HepG2 (cell line): ENCODE results near the gene CNTRL. TPM values are rescaled to one million over a fixed set of nuclear protein-coding genes. Genes with fewer than 3 reads are reported as not detected.

ENCODE experiments used
- ATF5 ChIP-seq: sonication (generic); formaldehyde crosslinking; IDR thresholded peaks from 2 replicates; pipeline ENCODE4 v1.4.0; 2020; ENCODE audit warnings: mild to moderate bottlenecking, low read depth, missing genetic modification reagents
- EP300 ChIP-seq, 3 experiments: sonication (generic) in 1 of 3; formaldehyde crosslinking in 1 of 3; IDR thresholded peaks; 2 replicates each; pipeline versions ENCODE4 v1.5.1 to v1.6.1; 2011 to 2020; ENCODE audit warnings: low read depth in 2 of 3, low read length in 2 of 3, borderline replicate concordance in 1 of 3, improper control_type of control experiment in 1 of 3, mild to moderate bottlenecking in 1 of 3, missing genetic modification reagents in 1 of 3, moderate library complexity in 1 of 3
- GATAD1 ChIP-seq: IDR thresholded peaks from 2 replicates; pipeline ENCODE4 v1.6.1; 2016; ENCODE audit warnings: missing genetic modification reagents, missing compliant biosample characterization
- IKZF4 ChIP-seq: sonication (generic); formaldehyde crosslinking; IDR thresholded peaks from 2 replicates; pipeline ENCODE4 v1.5.1; 2020; ENCODE audit warnings: borderline replicate concordance, mild to moderate bottlenecking, low read depth, missing genetic modification reagents; ENCODE audit errors: not compliant biosample characterization
- IRF2 ChIP-seq: IDR thresholded peaks from 2 replicates; pipeline ENCODE4 v1.6.1; 2018; ENCODE audit warnings: missing genetic modification reagents, missing compliant biosample characterization
- MAZ ChIP-seq, 2 experiments: sonication (generic) in 1 of 2; formaldehyde crosslinking in 1 of 2; IDR thresholded peaks; 2 replicates each; pipeline versions ENCODE4 v1.5.0 to v1.6.1; 2012 to 2020; ENCODE audit warnings: low read depth in 2 of 2, mild to moderate bottlenecking in 2 of 2, borderline replicate concordance in 1 of 2, improper control_type of control experiment in 1 of 2, low read length in 1 of 2, missing genetic modification reagents in 1 of 2, moderate library complexity in 1 of 2
- MXI1 ChIP-seq: IDR thresholded peaks from 3 replicates; pipeline ENCODE4 v1.6.1; 2012; ENCODE audit warnings: low read depth, low read length, inconsistent platforms, borderline replicate concordance
- NFKB2 ChIP-seq: sonication (generic); formaldehyde crosslinking; IDR thresholded peaks from 2 replicates; pipeline ENCODE4 v1.4.0; 2020; ENCODE audit warnings: missing genetic modification reagents, borderline replicate concordance
- NFYC ChIP-seq: IDR thresholded peaks from 2 replicates; pipeline ENCODE4 v1.6.1; 2016; ENCODE audit warnings: missing genetic modification reagents, missing compliant biosample characterization
- ONECUT2 ChIP-seq: sonication (generic); formaldehyde crosslinking; IDR thresholded peaks from 2 replicates; pipeline ENCODE4 v1.4.0; 2020; ENCODE audit warnings: missing genetic modification reagents
- PBX2 ChIP-seq: IDR thresholded peaks from 2 replicates; pipeline ENCODE4 v1.6.1; 2016; ENCODE audit warnings: control low read depth
- RBFOX2 ChIP-seq: fragments of 200-400 bp; formaldehyde crosslinking; IDR thresholded peaks from 2 replicates; pipeline ENCODE4 v1.6.1; 2017; ENCODE audit warnings: low read depth, mild to moderate bottlenecking, low read length
- RERE ChIP-seq: IDR thresholded peaks from 2 replicates; pipeline ENCODE4 v1.6.1; 2016; ENCODE audit warnings: low read depth, missing genetic modification reagents, missing compliant biosample characterization
- RFXAP ChIP-seq: sonication (generic); formaldehyde crosslinking; IDR thresholded peaks from 2 replicates; pipeline ENCODE4 v1.4.0; 2020; ENCODE audit warnings: missing genetic modification reagents, borderline replicate concordance
- THAP7 ChIP-seq: sonication (generic); formaldehyde crosslinking; IDR thresholded peaks from 2 replicates; pipeline ENCODE4 v1.8.1; 2023; ENCODE audit warnings: mild to moderate bottlenecking, missing genetic modification reagents
- ZMYM2 ChIP-seq: sonication (generic); formaldehyde crosslinking; IDR thresholded peaks from 2 replicates; pipeline ENCODE4 v1.8.0; 2022; ENCODE audit warnings: mild to moderate bottlenecking, missing genetic modification reagents
- ZNF136 ChIP-seq: sonication (generic); formaldehyde crosslinking; IDR thresholded peaks from 2 replicates; pipeline ENCODE4 v1.8.1; 2022; ENCODE audit warnings: low read depth, mild to moderate bottlenecking, moderate library complexity, missing genetic modification reagents
- ZNF260 ChIP-seq: sonication (generic); formaldehyde crosslinking; IDR thresholded peaks from 2 replicates; pipeline ENCODE4 v1.4.0; 2020; ENCODE audit warnings: missing genetic modification reagents, low read depth, mild to moderate bottlenecking, borderline replicate concordance
- ZNF331 ChIP-seq: sonication (generic); formaldehyde crosslinking; IDR thresholded peaks from 2 replicates; pipeline ENCODE4 v1.4.0; 2020; ENCODE audit warnings: missing genetic modification reagents
- ZNF333 ChIP-seq: sonication (generic); formaldehyde crosslinking; IDR thresholded peaks from 2 replicates; pipeline ENCODE4 v1.4.0; 2020; ENCODE audit warnings: mild to moderate bottlenecking, missing genetic modification reagents, borderline replicate concordance
- ZNF557 ChIP-seq: sonication (generic); formaldehyde crosslinking; IDR thresholded peaks from 2 replicates; pipeline ENCODE4 v1.4.0; 2020; ENCODE audit warnings: missing genetic modification reagents
- polyA plus RNA-seq, 8 experiments: library from polyadenylated mRNA; depleted of rRNA in 3 of 8; stranded (reverse) in 7 of 8; unstranded in 1 of 8; fragments of >200 nt; fragmentation: Illumina TruSeq in 4 of 8; extraction: Trizol in 4 of 8; gene quantifications; 2 replicates each; pipeline versions ENCODE4 v1.2.1 to v1.2.3, GENCODE V29; 2011 to 2016; ENCODE audit warnings: low read depth in 4 of 8, missing spikeins in 1 of 8, mixed read lengths in 1 of 8; ENCODE audit not compliant: insufficient read depth in 1 of 8
- total RNA-seq, 5 experiments: library from RNA; depleted of rRNA; stranded (reverse); fragments of >200 nt; fragmentation: Illumina TruSeq; extraction: Trizol; gene quantifications; 2 replicates each; pipeline ENCODE4 v1.2.3, GENCODE V29; 2016; ENCODE audit warnings: low read depth in 1 of 5

Gene CNTRL
- total and polyA plus RNA-seq, 2 of the 13 experiments (the other 11 are each of a cell fraction or from before 2014, with no cell fraction given), result 7.5 to 11.8 TPM

GRCh38 chr9:121121582-121122087 is 46.9 kb downstream of the CNTRL start (continued):
- TF ChIP-seq EP300 (IDR thresholded peaks at IDR 0.05; ENCODE audit: low read depth in 2 of 2, low read length in 2 of 2) (no peak; a peak in 1 of 4 replicates), EP300 (CRISPR knock-in tag; IDR thresholded peaks at IDR 0.05; ENCODE audit: borderline replicate concordance) (no peak), ZMYM2 (CRISPR knock-in tag) (0 out of 2 replicates have a peak, but pooled peaks have one; percentile 33), RFXAP (CRISPR knock-in tag) (0 out of 2 replicates have a peak, but pooled peaks have one; percentile 63), ONECUT2 (CRISPR knock-in tag) (0 out of 2 replicates have a peak, but pooled peaks have one; percentile 23), RERE (CRISPR knock-in tag) (no peak), ZNF333 (CRISPR knock-in tag) (no peak), THAP7 (CRISPR knock-in tag) (no peak), MXI1 (peak; percentile 62; the same call in 1 of the 3 replicates), GATAD1 (peak; percentile 55; the same call in 1 of the 2 replicates), ATF5 (no peak), MAZ (IDR thresholded peaks at IDR 0.05; ENCODE audit: borderline replicate concordance, low read depth, low read length) (peak; percentile 53; the same call in 1 of the 2 replicates), MAZ (CRISPR knock-in tag; IDR thresholded peaks at IDR 0.05; ENCODE audit: low read depth) (0 out of 2 replicates have a peak, but pooled peaks have one; percentile 9), PBX2 (peak; percentile 85), NFYC (CRISPR knock-in tag) (peak; percentile 84), IKZF4 (CRISPR knock-in tag) (no peak), IRF2 (CRISPR knock-in tag) (peak; percentile 40; the same call in 1 of the 2 replicates), RBFOX2 (0 out of 2 replicates have a peak, but pooled peaks have one; percentile 32), ZNF331 (CRISPR knock-in tag) (peak; percentile 34; the same call in 1 of the 2 replicates), ZNF260 (CRISPR knock-in tag) (no peak), NFKB2 (CRISPR knock-in tag) (peak; percentile 53; the same call in 1 of the 2 replicates), ZNF557 (CRISPR knock-in tag) (no peak), ZNF136 (no peak)
